ENCODE results near the gene MAST4.

MAST4 gene

DNA sequence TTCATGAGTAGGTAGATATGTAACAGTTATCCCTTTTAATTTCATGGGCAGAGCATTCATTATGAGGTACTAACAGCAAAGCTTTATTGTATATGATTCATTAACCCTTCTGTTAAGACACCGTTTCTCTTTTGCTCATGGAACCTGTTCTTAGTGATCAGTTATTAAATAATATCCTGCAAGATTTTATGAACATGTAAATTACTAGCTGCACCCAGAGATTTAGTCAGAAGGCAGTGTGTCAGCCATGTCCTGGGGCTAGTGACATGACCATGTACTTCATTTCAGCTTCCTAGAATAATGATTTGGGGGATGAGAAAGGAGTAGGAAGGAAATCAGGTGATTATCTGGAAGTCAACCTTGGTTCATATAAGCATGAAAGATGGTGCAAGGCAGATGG is 7.0 kb downstream of the MAST4 start:
- no peak for DNase-seq (ENCODE audit: low read depth, low spot score)
- no peak overlapping the region for H3K27ac ChIP-seq

DNA sequence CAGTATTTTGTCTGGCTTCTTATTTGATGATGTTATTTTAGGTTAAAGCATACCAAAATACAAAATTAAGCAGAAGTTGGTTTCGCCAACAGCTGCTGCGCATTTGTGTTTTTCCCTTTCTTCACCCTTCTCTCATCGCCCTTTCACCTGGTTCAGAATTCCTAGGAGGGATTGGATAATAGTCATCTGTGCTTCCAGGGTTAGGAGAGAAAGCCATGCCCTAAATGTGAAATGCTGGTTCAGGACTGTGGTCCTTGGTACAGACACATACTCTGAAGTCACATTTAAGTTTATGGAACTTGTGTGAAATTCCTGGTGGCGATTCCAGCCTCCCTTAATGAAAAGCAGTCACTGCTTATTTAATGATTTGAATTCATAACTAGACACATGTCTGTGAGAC is 7.7 kb downstream of the MAST4 start:
- no peak for DNase-seq (ENCODE audit: low read depth, low spot score)
- no peak overlapping the region for H3K27ac ChIP-seq

DNA sequence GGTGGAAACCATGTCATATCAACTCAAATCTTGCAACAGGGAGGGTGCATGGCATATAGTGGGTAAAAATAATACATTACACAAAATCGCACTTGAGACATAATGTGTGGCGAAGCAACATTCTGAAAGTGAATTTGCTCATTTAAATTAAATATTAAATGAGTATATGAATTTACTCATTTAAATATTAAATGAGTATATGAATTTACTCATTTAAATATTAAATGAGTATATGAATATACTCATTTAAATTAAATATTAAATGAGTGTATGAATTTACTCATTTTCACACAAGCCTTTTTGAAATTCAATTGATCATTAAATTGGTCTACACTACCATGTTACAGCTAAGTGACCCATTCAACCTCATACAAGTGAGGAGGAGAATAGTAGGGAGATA is 10.5 kb downstream of the MAST4 start:
- DNase-seq (ENCODE audit: low read depth, low spot score) = no peak

DNA sequence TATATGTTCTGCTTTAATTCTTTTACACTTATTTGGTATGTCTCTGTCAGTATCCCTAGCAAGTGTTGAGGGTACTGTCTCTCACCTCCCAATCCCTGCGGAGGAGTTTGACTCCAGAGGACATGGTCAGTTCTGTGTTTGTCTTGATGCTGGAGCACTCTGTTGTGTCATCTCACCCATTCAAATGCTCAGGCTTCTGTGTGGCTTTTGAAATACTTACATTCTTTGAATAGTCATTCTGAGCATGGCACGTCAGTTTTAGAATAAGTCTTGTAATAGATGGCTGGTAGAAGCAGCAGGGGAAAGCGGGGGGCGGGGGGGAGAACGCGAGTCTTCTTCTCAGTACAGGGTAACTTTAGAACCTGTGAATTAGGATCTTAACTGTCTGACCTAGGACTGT is 12.3 kb downstream of the MAST4 start:
- no peak for DNase-seq (ENCODE audit: low read depth, low spot score)
- no peak overlapping the region for H3K27ac ChIP-seq

More for the DNA sequence above, 10.5 kb downstream of the MAST4 start:
- no peak overlapping the region for H3K27ac ChIP-seq

DNA sequence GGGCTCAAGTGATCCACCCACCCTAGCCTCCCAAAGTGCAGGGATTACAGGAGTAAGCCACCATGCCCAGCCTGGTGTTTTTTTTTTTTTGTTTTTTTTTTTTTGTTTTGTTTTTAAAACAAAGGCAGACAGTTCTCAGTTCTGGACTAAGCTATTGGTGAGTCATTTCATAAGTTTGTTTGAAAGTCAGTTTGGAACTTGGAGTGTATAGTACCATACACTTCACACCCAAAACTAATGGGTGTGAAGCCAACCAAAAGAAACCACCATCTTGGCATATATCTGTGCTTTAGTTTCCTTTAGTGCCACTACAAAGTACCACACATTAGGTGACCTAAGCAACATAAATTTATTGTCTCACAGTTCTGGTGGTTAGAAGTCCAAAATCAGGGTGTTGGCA is 13.4 kb downstream of the MAST4 start:
- DNase-seq (ENCODE audit: low read depth, low spot score) = no peak
- no peak overlapping the region for H3K27ac ChIP-seq

DNA sequence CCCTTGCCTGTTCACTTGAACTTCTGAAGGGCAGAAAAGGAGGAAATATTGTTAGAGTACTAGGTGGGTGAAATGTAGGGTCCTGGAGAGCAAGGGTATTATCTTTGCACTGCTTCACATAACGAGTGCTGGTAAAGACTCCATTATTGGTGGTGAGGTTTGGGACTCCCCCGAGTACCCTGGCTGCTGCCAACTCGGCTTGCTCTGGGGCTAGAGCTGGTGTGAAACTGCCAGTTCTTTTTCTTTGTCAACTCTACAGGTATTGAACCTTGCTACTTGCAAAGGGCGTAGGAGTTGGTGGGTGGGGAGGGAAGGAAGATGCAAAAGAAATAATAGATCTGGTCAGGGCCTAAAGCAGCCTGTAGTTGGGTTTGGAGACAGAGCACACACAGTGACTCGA is 16.0 kb downstream of the MAST4 start:
- no peak for DNase-seq (ENCODE audit: low read depth, low spot score)
- no peak overlapping the region for H3K27ac ChIP-seq

DNA sequence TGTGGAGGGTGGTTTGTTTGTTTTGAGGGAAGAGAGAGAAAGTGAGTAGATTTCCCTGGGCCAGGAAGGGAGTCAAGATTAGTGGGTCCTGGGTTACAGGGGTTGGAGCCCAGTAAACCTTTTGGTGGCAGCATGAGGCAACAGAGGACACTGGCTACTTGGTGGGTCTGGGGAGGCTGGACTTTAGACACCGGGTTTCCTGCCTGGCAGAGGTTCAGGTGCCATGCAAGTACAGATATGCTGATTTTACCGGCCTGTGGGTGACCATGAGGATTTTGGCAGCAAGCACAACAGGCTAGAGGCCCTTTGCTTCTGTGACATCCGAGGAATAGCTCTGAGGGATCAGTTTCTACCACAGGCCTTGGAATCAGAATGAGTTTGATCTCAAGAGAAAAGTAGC is 18.9 kb downstream of the MAST4 start:
- H3K27ac ChIP-seq = no peak overlapping the region
- DNase-seq (ENCODE audit: low read depth, low spot score) = no peak

DNA sequence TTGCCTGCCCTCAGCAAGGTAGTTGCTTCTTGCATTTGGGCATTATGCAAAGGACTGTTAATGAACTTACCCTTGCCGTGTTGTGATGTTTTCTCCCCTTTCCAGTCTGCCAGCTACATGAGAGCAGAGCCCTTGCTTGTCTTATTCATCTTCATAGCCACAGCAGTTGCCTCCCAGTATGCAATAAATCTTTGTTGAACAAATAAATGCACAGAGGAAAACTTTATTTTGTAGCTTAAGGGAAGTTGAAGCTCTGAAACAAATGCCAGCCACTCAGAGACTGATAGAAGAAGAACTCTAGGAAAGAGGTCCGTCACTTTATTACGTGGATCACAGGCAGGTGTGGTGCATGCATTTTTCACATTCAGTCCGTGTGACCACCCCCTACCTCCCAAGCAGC is 19.7 kb downstream of the MAST4 start:
- no peak for DNase-seq (ENCODE audit: low read depth, low spot score)
- no peak overlapping the region for H3K27ac ChIP-seq

DNA sequence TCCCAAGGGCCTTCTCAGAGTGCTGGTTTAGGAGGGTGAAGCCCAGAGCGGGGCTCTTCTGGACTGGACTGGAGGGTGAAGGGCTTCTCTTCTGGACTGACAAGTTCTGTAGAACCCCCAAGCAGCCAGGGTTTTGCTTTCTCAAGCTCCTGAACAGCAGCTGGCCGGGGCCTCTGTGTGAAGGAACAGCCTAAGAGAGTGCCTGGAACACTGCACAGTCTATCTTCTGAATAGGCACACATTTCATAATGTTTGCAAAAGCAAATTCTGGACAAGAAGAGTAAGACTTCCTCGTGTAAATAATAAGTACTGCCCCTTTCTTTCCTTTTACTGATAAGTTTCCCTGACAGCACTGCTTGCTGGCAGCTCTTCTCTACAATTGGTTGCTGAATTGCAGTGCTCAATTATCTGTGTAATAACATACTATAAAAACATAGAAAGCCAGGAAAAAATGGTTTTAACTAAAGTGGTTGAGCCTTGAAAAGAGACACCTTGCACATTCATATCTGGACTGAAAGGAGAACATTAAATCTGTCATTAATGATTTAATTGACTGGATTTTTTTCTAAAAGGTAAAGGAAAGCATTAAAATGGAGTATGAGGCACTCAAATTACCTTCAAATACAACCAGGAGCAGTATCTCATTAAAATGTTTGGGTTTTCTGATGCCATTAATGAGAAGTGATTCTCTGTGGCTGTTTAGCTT is 20.5 kb downstream of the MAST4 start:
- no peak for DNase-seq (ENCODE audit: low read depth, low spot score)
- H3K27ac ChIP-seq = no peak overlapping the region

DNA sequence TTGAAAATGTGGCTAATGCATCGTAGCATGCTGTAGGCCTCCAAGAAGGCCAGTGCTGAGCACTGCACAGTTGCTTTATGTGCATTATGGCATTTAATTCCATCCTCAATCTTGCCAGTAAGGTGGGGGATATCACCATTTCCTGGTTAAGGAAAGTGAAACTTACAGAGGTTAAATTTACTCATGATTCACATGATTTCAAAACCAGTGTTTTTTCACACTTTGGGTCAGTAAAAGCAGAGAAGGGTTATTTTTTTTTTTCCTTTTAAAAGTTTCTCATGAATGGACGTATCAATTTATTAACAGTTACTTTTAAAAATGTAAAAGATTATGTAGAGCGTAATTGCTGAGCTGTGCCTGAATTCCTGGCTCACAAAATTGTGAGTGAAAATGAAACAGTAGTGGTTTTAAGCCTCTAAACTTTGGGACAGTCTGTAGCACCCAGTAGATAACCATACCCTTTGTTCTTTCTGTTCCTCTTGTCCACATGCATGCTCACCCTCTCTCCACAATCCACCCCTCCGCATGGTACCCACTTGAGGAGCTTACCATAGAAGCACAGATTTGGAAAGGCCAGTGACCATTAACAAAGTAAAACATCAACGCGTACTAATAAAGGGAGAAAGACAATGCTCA is 21.2 kb downstream of the MAST4 start:
- H3K27ac ChIP-seq = no peak overlapping the region
- DNase-seq (ENCODE audit: low read depth, low spot score) = no peak

DNA sequence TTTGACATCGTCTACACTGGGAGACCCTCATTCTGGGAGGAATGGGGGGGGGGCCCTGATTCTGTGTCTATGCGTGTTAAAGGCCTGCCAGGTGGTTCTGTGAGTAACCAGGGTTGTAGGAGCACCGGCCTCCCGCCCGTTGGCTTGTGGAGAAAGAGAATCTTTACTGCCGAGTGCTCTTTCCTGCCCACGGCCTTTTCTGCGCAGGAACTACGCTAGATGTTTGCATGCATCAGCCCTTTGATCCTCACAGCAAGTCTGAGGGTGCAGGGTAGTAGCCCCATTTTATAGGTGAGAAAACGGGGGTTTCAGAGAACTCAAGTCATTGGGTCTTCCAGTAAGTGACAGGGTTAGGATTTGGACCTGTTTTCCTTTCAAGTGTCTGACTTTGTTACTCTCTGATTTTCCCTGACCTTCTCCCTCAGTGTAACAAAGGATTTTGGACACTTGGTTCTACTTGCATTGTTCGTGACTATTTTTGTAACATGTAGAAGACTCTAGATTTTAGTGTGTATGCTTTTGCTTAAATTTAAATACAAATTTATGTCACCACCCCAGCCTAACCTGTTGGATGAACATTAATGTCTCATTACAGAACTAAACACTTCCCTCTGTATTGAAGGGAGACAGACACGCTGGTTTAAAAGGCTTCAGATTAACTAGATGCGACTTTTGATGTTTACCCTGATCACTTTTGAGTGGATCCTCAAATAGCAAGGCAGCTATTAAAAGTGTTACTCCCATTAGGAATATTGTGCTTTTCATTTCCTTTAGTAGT is 22.0 kb downstream of the MAST4 start:
- H3K27ac ChIP-seq = no peak overlapping the region
- no peak for DNase-seq (ENCODE audit: low read depth, low spot score)

DNA sequence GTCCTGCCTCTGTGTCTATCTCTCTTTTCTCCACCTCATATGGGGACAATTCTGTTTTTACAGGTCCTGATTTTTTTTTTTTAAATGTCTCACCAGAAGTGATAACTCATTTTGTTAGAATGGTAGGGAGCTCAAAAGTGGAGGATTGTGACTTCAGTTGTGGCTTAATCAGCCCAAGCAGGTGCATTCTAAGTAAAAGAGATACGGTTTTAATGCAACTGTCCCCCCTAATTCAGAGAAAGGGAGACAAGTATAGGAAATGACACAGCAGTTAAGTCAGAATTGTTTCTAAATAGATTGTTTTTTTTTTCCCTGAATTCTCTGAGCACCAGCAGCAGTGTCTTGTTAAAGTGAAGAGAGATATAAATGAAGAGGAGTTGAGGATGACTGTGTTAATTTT is 24.5 kb downstream of the MAST4 start:
- H3K27ac ChIP-seq = no peak overlapping the region
- DNase-seq (ENCODE audit: low read depth, low spot score) = no peak

DNA sequence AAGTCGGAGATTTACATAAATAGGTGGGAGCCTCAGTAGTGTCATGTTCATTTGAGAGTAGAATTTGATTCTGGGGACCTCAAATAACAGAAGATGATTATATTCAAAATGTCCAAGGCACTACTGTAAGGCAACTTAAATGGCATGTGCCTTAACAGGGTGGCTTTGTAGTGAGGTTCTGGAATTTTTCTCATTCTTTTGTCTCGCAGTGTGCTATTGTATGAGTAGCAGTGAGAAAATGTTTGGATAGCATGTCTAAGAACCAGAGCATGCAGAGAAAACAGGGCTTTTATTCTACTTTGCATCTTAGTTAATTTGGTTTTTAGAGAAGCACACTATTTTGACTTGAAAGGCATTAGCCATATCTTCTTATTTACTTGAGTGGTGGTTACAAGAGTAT is 25.0 kb downstream of the MAST4 start:
- DNase-seq (ENCODE audit: low read depth, low spot score) = no peak
- H3K27ac ChIP-seq = no peak overlapping the region

DNA sequence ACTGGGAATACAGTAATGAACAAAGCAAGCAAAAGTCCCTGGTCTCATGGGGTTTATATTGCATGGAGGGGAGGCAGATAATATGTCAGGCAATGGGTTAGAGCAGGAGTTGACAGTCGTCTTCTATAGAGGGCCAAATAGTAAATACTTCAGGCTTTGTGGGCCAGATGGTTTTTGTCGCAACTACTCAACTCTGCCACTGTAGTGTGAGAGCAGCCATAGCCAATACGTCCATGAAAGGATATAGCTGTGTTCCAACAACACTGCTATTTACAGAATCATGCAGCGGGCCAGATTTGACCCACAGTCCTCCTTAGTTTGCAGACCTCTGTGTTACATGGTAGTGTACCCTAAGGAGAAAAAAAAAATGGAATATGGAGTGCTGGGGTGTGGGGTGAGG is 25.5 kb downstream of the MAST4 start:
- no peak overlapping the region for H3K27ac ChIP-seq
- DNase-seq (ENCODE audit: low read depth, low spot score) = no peak

DNA sequence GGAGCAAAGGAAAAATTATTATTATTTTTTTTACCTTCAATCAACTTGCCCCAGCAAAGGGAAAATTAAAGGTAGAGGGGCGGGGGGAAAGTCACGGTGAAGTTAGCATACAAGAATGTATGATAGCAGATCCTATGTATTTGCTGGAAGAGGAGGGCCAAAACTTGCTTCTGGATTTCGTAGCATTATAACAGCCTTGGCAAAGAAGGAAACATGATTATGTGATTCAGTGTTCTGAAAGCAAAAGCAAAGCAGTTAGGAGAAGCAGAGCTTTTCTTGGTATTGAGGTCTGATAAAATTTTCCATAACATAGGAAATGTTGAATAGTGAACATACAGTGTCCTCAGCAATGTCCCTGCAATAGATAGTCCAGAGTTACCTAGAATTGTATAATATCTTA is 32.4 kb downstream of the MAST4 start:
- DNase-seq (ENCODE audit: low read depth, low spot score) = no peak
- no peak overlapping the region for H3K27ac ChIP-seq

DNA sequence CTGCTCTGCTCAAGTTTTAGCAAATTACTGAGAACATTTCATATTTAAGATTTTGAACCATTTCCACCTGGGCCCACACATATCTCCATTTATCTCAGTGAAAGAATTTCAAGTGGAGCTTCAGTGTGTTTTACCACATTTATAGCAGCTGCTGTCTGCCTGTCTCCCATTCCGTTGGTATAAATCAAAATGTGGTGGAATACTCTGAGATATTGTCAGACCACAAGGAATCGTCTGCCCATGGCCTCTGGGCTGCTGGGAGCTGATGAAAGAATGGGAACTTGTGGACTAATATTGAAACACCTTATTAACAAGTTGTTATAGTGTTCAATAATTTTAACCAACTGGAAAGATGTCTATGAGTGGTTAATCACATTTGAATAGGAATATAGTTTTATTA is 33.3 kb downstream of the MAST4 start:
- no peak overlapping the region for H3K27ac ChIP-seq
- DNase-seq (ENCODE audit: low read depth, low spot score) = no peak

DNA sequence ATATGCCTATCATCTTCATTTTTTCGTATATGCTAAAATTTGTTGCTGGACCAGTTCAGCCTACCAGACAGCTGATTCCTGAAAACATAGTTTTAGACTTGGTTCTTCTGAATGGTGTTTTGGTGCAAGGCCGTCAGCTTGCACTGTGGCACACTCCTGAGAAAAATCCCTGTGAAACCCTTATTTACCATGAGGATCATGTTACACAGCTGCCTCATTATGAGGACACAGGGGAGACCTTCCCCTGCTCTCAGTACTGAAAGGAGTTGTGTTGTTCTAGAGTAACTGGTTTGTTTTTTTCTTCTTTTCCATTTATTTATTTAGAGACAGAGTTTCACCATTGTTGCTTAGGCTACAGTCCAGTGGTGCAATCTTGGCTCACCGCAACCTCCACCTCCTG is 37.6 kb downstream of the MAST4 start:
- no peak for DNase-seq (ENCODE audit: low read depth, low spot score)
- H3K27ac ChIP-seq = no peak overlapping the region

DNA sequence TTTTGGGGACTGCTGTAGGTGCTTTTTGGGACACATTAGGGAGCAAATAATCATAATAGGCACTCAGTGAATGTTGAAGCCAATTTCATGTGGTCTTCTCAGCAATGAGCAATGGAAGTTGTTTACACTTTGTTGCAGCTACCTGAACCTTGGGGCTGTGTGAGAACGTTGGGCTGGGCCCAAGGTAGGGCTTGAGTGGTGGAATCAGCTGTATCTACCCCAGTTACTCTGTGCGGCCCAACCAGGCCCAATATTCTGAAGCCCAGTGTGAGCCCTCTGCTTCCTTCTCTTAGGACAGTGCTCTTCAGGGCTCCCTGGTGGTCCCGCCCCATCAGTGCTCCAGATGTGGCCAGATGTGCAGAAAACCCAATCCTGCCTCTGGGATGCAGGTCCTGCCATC is 38.4 kb downstream of the MAST4 start:
- H3K27ac ChIP-seq = no peak overlapping the region
- DNase-seq (ENCODE audit: low read depth, low spot score) = no peak

DNA sequence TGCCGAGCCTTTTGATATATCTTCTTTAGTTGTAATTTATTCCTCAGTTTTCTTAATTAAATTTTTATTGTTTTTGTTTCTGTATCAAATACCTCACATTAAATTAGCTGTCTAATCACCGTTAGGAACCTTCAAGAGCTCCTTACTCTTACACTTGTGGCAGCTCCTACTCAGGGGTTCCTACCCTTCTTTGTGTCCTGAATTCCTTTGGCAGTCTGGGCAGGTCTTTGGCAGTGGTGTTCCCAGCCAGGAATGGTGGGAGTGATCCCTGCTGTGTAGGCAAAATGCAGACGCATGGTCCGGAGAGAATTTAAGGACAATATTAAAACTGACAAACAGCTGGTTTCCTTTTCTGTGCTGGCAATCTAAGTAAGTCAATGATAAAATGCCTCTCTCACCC is 41.8 kb downstream of the MAST4 start:
- H3K27ac ChIP-seq = no peak overlapping the region
- DNase-seq (ENCODE audit: low read depth, low spot score) = no peak

DNA sequence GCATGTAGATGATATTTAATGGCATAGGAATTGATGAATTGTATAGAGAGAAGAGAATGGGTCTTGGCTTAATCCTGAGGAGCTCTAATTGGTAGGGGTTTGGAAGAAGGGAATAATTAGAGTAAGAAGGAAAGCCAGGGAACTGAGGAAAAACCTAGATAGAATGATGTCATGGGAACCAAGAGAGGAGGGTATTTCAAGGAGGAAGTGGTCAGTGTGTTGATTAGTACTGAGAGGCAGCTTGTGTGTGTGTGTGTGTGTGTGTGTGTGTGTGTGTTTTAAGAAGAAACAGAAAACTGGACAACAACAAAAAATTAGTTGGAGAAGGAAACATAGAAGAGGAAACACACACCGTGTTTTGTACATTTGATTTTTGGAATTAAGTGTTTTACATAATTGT is 42.8 kb downstream of the MAST4 start:
- DNase-seq (ENCODE audit: low read depth, low spot score) = no peak
- no peak overlapping the region for H3K27ac ChIP-seq

DNA sequence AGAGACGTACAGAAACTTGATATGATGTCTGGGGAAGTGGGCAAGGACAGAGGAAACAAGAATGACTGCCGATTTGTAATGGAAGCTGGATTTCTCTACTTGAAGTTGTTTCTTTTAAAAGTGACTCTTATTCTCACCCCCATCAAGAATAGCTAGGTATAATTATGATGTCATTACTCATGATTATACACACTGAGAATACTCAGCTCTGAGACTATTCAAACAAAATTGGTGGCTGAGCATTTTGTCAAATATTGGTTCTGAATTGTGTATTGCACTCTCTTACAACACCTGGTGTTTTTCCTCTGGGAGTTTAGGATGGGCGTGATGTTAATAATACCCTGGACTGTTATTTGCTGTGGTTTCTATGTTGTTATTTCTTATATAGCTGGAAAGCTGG is 46.3 kb downstream of the MAST4 start:
- no peak for DNase-seq (ENCODE audit: low read depth, low spot score)
- no peak overlapping the region for H3K27ac ChIP-seq

DNA sequence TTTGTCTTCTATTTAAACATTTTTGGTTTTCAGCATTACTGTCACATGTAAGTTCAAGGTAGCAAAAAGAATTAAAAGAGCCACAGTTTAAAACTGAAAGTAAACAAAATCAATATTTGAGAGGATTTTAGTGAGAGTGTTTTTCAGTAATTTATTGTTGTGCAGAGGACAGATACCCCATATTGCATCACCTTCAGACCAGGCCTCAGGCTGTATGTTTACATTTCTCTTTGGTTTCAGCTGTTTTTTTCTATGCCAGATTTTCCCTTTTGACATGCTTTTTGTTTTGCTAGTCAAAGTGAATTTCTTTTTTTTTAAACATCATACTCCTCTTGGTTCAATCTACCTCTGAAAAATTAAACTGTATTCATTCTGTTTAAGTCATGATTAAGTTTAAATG is 47.2 kb downstream of the MAST4 start:
- no peak for DNase-seq (ENCODE audit: low read depth, low spot score)
- no peak overlapping the region for H3K27ac ChIP-seq
